HG02571 (cell line): ENCODE results near the gene HDGF.
"Not testable (repeated sequence)": the region's sequence is repeated elsewhere in the genome, so short reads cannot be mapped to it uniquely, and the experiment has no call there.

Experiments
- ATAC-seq: cut with Tn5 transposase; IDR thresholded peaks from one replicate; pipeline ENCODE4 v1.9.1; 2021; ENCODE audit warnings: mild to moderate bottlenecking, moderate library complexity; ENCODE audit not compliant: unreplicated experiment

The HDGF gene

DNA sequence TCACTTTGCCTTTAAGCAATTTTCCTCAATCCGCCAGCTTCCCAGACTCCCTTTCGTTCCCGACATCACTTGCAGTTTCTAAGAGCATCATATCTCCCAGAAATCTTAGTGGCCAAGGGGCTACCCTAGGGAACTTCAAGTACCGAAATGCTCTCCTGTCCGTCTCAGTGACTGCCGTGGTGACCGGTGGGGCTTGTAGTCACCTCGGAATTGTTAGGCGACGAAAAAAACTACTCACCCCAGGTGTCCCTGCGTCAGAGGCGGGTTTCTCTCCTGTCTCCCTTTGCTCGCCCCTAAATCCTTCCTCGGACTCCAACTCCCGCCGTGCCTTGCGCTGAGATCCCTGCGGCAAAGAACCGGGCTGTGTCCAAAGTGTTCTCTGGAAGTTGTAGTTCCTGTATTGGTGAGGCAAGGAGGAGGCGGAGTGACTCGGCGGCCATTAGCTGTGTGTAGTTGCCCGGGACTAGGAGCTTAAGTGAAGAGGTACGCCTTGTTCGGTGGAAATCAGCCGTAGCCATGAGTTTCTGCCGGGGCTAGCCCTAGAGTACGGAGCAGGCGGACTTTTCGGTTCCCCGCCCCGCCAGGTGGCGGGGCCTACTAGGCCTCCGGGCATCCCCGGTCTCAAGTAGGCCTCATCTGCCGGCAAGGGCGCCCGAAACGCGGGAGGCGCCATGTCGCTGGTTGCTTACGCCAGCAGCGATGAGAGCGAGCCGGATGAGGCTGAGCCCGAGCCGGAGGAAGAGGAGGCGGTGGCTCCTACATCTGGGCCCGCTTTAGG is 15.8 kb upstream of the HDGF start, which contains the start of gene PRCC:
Gene PRCC, plus strand, starts transcription at position 435 of the 778 bp plus-strand sequence. Its CDS starts 237 bp downstream, at position 672.
- ATAC-seq: peak; percentile 93

DNA sequence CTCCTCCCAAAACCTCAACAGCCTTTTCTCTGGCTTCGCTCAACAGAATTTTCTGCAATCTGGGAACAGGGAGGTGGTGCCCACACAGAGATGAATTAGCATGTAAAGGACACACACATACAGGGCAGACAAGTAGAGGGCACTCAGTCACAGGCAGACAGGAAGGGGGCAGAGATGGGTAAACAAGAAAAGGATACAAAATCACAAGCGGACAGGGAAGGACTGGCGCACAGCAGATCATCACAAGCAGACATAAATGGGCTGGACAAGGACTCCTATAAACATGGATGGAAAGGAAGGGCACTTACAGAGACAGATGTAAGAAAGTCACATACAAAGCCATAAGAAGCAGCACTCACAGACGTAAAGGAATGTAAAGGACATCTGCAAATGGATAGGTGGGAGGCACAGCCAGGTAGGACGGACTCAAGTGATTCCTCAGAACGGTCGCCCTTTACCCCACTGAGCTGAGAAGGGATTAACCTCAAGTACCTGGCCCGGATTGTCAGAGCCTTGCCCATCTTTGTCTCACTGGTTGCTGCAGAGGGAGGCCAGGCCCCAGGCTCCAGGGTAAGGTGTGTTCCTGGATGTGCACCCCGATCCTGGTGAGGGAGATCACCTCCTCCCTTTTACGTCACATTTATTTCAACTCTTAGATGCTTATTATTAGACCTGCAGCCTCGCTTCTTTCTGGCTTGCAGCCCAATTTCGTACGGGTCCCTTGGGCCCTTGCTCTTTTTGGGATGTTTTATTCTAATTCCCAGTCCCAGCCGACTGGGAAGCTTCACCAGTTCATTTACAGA is 15.0 kb upstream of the HDGF start:
- peak; percentile 5 for ATAC-seq

DNA sequence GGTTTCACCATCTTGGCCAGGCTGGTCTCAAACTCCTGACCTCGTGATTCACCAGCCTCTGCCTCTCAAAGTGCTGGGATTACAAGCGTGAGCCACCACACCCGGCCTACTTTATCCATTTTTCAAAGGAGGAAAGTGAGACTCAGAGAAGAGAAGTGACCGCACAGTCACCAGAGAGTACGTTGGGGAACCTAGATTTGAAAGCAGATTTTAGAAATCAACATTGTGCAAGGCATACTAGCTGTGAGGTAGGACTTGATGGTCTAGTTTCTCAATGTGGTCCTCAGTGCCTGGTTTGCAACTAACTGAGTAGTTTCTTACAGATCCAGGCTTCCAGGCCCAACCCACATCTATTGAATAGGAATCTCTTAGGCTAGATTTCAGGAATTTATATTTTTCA is 14.2 kb upstream of the HDGF start:
- no peak for ATAC-seq

DNA sequence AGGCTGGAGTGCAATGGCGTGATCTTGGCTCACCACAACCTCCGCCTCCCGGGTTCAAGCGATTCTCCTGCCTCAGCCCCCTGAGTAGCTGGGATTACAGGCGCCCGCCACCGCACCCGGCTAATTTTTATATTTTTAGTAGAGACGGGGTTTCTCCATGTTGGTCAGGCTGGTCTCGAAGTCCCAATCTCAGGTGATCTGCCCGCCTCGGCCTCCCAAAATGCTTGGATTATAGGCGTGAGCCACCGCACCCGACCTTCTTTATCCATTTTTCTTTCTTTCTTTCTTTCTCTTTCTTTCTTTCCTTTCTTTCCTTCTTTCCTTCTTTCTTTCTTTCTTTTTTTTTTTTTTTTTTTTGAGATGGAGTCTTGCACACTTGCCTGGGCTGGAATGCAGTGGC is 13.7 kb upstream of the HDGF start:
- ATAC-seq: not testable (repeated sequence)

DNA sequence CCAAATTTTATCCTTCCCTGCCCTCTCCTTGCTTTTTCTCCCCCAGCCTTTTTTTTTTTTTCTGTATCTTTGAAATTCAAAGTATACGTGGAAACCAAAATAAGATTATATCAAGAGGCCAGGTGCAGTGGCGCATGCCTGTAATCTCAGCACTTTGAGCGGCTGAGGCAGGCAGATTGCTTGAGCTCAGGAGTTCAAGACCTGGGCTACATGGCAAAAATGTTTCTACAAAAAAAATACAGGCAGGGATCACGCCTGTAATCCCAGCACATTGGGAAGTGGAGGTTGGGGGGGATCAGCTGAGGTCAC is 9.3 kb upstream of the HDGF start:
- no peak for ATAC-seq

DNA sequence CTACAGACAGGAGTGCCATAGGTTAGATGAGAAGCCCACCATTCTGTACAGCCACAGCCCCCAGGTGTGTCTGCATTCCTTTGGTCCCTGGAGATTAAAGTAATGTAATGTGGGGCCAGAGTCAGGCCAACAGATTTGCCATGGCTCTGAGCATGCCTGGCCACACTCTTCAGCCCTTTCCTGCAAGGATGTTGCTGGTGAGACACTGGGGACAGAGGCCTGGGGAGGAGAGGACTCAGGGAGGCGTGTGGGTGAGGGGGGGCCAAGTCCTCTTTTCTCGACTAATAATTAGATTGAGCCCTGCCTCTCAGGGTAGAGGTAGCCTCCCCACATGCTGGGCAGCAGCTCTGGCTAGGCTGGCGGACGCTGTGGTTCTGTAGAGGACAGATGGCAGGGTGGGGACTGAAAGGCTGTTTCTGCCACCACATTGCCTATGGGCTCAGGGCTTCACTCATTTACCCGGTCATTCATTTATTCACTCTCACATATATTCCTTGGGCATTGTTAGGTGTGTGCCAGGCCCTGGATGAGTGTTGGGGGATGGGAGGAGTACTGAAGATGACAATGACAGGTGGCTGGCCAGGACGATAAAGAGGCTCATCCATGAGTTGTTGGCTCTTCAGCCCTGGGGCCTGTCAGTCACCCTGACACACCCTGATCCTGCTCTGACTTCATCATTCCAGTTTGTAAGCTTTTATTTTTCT is 8.8 kb upstream of the HDGF start:
- ATAC-seq: no peak

DNA sequence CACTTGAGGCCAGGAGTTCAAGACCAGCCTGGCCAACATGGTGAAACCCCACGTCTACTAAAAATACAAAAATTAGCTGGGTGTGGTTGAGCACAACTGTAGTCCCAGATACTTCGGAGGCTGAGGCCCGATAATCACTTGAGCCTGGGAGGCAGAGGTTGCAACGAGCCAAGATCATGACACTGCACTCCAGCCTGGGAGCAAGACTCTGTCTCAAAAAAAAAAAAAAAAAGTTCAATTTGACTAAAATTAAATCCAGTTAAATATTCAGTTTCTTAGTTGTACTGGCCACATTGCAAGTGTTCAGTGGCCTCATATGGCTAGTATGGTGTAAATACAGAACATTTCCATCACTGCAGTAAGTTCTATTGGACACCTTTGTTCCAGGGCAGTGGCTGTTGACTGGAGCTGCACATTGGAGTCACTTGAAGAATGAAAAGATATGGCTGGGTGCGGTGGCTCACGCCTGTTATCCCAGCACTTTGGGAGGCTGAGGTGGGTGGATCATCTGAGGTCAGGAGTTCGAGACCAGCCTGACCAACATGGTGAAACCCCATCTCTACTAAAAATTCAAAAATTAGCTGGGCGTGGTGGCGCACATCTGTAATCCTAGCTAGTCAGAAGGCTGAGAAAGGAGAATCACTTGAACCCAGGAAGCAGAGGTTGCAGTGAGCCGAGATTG is 6.2 kb upstream of the HDGF start:
- ATAC-seq: not testable (repeated sequence)

DNA sequence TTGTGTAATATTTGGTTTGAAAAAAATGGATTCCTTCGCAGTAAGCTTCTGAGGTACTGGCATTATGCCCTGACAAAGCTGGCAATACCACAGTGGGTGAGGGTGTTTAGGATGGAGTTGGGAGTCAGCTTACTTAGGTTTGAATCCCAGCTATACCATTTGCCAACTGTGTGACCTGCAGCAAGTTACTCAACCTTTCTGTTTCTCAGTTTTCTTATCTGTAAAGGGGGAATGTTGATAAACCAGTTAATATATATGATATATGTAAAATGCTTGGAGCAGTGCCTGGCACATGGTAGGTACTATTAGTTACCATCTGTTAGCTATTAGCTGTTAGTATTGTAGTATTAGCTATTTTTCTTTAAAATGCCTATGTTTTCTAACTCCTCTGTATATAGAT is 4.9 kb upstream of the HDGF start:
- ATAC-seq: no peak

DNA sequence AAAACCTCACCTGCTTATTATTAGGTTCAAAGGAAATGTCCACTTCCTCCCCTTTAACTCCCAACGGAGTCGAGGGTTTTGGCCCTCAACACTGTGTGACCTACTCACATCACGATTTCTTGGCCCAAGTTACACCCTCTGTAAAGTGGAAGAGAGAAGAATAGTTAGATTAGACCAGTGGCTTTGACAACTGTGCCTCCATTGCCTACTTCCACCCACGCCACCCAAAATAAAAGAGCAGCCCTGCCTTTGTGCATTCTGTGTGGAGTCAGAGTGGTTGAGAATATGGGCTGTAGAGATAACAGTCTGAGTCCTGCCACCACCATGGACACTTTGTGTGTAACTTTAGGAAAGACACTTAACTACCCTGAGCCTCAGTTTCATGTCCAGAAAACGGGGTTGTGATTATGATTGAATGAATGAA is 4.1 kb upstream of the HDGF start:
- no peak for ATAC-seq

DNA sequence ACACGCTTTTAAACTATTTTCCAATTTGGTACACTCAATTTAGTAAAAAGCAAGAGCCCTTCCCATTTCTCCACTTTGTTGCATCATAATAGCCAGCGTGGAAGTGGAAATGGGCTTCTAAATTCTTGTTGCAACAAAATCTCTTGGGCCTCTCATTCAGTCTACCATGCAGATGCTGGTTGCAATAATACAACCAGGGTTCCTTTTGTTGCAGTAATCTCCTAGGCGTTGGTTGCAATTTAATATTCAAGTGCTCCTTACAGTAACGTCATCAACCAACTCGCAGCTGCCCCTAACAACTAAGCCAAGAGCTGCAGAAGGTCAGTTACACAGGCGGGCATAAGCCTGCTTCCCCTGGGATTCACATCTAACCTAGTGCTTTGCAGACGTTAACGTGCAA is 2.7 kb upstream of the HDGF start:
- no peak for ATAC-seq

DNA sequence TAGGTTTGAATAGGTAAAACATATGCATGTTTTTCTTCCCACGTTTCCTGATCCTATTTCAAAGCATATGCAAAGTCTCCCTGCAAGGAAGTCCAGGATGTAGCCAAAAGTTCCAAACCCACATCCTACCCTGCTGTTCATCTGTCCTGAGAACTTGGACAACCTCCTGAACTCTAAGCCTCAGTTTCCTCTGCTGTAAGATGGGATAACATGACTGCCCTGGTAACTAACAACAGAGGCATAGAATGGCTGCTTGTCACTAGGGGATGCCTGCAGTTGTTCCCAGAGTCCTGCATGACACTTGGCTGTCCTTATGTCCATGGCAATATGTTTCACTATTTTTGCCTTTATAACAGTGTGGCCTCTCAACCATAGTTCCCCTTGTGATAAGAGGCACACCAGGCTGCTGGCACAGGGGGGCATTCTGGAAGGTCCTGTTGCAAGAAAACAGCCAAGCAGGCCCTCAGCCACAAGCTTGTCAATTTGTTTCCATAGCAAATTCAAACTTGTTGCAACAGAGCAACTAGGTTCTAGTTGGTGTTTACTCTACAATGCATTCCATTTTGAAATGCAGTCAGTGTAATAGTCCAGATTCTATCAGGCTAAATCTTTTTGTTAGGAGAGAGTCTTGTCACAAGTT is 1.5 kb upstream of the HDGF start:
- ATAC-seq: no peak

DNA sequence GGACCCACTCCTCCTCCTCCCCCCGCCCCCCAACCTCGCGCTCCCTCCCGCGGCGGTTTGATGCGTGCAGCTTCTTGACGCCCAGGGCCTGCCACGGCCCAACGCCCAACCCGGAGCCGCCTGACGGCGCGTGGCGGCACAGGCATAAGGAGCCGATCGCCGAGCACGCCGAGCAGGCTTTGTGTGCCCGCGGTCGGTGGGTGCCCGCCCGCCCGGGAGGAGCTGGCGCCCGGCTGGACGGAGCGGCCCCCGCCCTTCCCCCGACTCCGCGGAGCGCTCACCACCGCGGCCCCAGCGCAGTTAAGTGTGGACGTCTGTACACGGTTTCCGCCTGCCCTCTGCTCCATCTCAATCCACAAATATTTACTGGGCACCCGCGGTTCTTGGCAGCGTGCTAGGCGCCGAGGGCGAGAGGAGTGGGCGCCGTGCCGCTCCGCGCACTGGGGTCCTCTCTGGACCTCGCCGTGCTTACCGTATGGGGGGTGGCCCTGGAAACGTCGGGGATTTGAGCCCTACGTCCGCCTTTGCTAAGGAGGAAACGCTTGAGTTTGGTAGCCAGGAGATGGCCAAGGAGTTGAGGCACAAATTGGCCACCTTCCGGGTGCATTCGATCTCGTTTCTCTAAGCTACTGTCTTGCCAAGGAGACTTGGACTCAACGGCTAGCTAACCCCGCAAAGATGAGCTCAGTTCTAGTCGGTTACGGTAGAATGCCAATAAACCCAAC is 444 bp upstream of the HDGF start:
- peak; percentile 62 for ATAC-seq

DNA sequence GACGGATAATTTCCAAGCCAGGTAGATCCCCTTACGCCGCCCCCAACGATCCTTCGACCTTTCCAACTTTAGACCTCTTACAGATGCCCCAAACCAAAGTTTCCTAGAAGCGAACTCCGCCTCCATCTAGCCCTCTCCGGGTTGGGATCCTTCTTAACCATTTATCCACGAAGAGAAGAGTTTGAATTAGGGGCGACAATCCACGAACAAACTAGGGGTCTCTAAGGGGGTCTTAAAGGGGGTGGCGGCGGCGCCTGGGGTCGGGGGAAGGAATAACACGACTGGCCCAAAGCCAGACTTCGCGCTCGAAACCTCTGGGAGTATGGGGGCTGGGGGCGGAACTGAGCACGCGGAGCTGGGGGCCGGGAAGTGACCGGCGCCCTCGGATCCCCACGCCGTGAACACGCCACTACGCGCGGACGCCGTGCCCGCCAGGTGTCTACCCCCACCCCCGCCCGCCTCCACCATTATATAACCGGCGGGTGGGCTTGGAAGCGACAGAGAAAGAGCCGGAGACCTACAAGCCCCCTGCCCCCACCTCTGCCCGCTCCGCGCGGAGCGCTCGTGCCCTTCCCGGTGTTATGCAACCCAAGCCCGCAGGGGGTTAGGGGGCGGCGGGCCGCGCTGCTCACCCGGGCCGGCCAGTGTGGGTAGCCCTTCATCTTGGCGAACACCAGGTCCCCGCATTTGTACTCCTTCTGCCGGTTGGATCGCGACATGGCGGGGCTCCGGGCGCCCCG is 594 bp downstream of the HDGF start:
- peak; percentile 7 for ATAC-seq

DNA sequence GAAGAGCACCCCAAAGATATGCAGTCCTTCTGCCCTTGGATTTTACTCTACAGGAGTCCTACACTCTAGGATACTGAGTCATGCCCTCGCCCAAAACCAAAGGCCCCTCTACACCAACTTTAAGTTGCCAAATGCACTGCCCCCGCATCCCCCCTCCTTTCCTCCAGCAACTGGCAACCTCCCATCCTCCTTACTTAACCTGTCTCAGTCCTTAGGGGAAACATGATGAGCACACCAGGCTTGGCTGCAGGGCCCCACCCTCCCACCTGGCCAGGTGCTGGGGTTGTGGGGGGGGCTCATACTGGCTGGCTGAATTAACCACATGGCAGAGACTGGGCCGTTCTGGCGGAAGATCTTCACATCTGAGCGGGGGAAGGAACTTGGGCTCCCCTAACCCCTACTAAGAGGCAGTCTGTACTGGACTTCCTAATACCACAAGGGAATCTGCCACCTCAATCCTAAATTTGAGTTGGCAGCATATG is 1.2 kb downstream of the HDGF start:
- no peak for ATAC-seq

DNA sequence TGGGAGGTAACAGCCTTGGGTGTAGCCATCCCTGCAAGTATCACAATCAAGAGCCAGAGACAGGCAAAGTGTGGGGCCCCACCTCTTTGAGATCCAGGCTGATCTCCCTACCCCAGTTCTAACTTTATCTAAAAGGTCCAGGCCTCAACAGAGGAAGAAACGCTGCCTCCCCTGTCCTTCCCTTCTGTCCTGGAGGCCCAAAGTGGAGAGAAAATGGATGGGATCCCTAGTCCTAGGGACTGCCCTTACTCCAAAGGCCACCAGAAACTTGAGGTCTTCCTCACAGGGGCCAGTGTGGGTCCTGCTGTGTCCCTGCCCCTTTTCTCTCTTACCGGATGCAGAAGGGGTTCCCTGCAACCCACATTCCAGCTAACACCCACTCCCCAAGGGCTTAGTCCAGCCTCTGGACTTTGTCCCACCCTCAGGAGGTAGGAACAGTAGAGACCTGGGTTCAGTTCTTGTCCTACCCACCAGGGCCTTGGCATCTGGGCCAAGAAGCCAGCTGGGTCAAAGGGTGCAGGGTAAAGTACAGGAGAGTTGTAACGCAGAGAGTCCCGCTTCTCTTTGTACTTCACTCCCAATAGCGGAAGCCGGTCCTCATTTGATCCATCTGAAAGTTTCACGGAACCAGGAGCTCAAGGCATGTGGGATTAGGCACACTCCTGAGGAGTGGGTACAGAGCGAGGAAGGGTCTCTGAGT is 1.9 kb downstream of the HDGF start:
- no peak for ATAC-seq

DNA sequence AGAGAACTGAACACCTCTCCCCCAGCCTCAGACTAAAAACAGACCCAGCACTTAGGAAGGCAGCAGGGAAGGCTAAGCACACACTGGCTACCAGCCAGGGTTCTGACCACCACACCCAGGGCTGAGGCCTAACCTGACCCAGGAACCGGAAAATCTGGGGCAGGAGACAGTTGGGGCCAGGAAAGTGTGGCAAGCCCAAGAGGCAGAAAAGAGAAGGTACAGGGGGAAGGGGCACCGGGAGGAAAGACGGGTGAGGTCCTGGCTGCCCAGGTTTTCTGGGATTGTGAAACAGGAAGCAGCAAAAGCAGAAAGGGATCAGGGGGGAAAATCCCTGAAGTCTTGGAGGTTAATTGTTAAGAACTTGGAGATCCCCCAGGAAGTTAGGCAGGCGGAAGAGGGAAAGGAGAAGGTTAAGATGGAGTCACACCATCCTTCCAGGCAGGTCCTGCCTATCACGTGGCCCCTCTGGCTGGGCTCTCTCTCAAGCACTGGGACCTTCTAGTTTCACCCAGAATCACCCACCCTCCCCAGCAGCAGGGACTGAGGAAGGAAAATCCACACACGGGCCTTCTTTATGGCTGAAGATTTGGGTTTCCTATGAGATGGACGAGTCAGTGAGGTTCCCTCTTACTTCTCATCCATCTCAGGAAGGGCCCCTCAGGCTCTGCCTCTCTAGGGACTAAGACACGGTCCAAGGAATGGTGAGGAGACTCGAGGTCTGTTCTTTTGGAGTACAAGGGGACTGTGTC is 2.6 kb downstream of the HDGF start:
- ATAC-seq: no peak

DNA sequence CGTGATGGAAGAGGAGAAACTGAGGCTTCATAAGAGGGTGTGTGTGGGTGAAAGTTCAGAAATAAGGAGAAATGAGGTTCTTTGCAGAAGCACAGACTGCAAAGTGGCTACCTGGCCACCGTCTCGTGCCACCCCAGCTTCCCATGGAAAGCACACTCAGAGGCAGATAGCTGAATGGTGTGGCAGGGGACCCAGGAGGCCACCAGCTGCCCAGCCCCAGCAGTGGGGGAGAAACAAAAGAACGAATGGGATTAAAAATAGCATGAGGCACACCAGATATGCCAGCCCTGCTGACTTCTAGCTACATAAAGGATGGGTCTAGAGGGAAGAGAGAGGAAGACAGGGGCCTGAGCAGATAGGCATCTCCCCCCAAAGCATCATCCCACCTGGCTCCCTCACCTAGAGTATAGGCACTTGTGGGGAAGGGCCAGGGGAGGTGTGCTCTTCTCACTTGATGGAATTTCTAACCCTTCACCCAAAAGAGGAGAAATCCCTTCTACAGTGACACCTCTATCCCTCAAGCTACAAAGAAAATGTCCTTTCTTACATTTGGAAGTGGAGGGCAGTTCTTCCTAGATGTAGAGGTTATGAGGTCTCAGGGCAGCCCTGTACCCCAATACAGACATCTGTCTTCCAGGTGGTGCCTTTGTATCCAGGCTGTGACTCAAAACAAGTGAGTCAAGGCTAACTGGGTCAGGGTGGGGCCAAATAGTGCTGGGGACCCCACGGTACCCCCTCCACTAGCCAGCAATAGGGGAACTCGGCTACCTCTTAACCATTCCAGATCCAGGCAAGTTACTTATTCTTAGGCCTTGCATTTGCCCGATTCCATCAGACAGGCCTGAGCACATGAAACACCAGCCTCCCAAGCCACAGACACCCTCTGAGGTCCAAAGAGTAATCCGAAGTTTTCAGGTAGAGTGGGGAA is 3.5 kb downstream of the HDGF start:
- no peak for ATAC-seq
